Central memory CD8-positive, alpha-beta T cell (primary cell): ENCODE results near the gene SLC6A20.
A peak's percentile ranks its signal among the peaks of the same experiment; 100 is the strongest.
"Not testable (repeated sequence)": the region's sequence is repeated elsewhere in the genome, so short reads cannot be mapped to it uniquely, and the experiment has no call there.

Experiments
- ATAC-seq: fragments of 150-1000 bp; cut with Tn5 transposase; replicated peaks from 2 replicates; pipeline ENCODE4 v1.10.0; 2022; ENCODE audit warnings: mild to moderate bottlenecking, moderate FRiP score, moderate number of reproducible peaks; ENCODE audit not compliant: poor library complexity, severe bottlenecking; ENCODE audit errors: extremely low read depth
- DNase-seq, 2 donors: peaks; one replicate each; pipeline ENCODE4 v3.0.0; 2021; ENCODE audit warnings: low spot score in 2 of 2
- H3K27ac Mint-ChIP-seq: one replicate; pipeline ENCODE4 v1.8.0; 2022; ENCODE audit warnings: low read depth, mild to moderate bottlenecking, moderate library complexity, mixed read lengths
- H3K27me3 Mint-ChIP-seq: one replicate; pipeline ENCODE4 v1.8.0; 2022; ENCODE audit warnings: mixed read lengths
- H3K36me3 Mint-ChIP-seq: one replicate; pipeline ENCODE4 v1.8.0; 2022; ENCODE audit warnings: mild to moderate bottlenecking, moderate library complexity, mixed read lengths; ENCODE audit not compliant: insufficient read depth
- H3K4me1 Mint-ChIP-seq: one replicate; pipeline ENCODE4 v1.8.0; 2022; ENCODE audit warnings: mixed read lengths
- H3K4me3 Mint-ChIP-seq: one replicate; pipeline ENCODE4 v1.8.0; 2022; ENCODE audit warnings: mild to moderate bottlenecking, moderate library complexity, mixed read lengths
- H3K9me3 Mint-ChIP-seq: one replicate; pipeline ENCODE4 v1.8.0; 2022; ENCODE audit warnings: mixed read lengths

Gene SLC6A20

GRCh38 chr3:45758871-45759270 is 37.5 kb downstream of the SLC6A20 start:
- H3K4me1 Mint-ChIP-seq, result peaks cover 6% of the 10 kb centered on the region
- DNase-seq (no peak), ATAC-seq (no peak)
- H3K27ac Mint-ChIP-seq, result no peak overlapping the region
- no peaks in the 10 kb centered on the region for H3K27me3 Mint-ChIP-seq
- no peak overlapping the region for H3K4me3 Mint-ChIP-seq
- H3K36me3 Mint-ChIP-seq, result no peaks in the 10 kb centered on the region
- no peaks in the 10 kb centered on the region for H3K9me3 Mint-ChIP-seq

- DNase-seq, H3K27me3 Mint-ChIP-seq, H3K27ac Mint-ChIP-seq, H3K4me1 Mint-ChIP-seq, H3K4me3 Mint-ChIP-seq, H3K36me3 Mint-ChIP-seq, H3K9me3 Mint-ChIP-seq, ATAC-seq: not testable (repeated sequence)
Measured at GRCh38 chr3:45757141-45757540, 39.2 kb downstream of the SLC6A20 start.

- H3K36me3 Mint-ChIP-seq, result no peaks in the 10 kb centered on the region
- ATAC-seq (no peak), DNase-seq (no peak)
- no peaks in the 10 kb centered on the region for H3K27me3 Mint-ChIP-seq
- H3K9me3 Mint-ChIP-seq, result no peaks in the 10 kb centered on the region
- H3K4me1 Mint-ChIP-seq, result peaks cover under 1% of the 10 kb centered on the region
- H3K27ac Mint-ChIP-seq, result no peak overlapping the region
- no peak overlapping the region for H3K4me3 Mint-ChIP-seq
Measured at GRCh38 chr3:45756055-45756454, 40.3 kb downstream of the SLC6A20 start.

GRCh38 chr3:45754461-45754860 is 41.9 kb downstream of the SLC6A20 start:
- H3K27ac Mint-ChIP-seq, result no peak overlapping the region
- H3K9me3 Mint-ChIP-seq, result no peaks in the 10 kb centered on the region

GRCh38 chr3:45753095-45753494 is 43.2 kb downstream of the SLC6A20 start:
- Mint-ChIP-seq H3K4me3 (no peak overlapping the region), H3K27ac (no peak overlapping the region), H3K27me3 (no peaks in the 10 kb centered on the region), H3K36me3 (no peaks in the 10 kb centered on the region), H3K9me3 (no peaks in the 10 kb centered on the region), H3K4me1 (no peaks in the 10 kb centered on the region)
- ATAC-seq (no peak), DNase-seq (no peak)

More at GRCh38 chr3:45754461-45754860, 41.9 kb downstream of the SLC6A20 start:
- ATAC-seq (no peak), DNase-seq (no peak)
- Mint-ChIP-seq H3K27me3 (no peaks in the 10 kb centered on the region), H3K36me3 (no peaks in the 10 kb centered on the region), H3K4me3 (no peak overlapping the region), H3K4me1 (no peaks in the 10 kb centered on the region)

GRCh38 chr3:45751537-45752242 is 44.6 kb downstream of the SLC6A20 start:
- H3K4me1 Mint-ChIP-seq, result no peaks in the 10 kb centered on the region
- no peak for ATAC-seq
- H3K4me3 Mint-ChIP-seq, result no peak overlapping the region
- no peaks in the 10 kb centered on the region for H3K27me3 Mint-ChIP-seq
- no peak overlapping the region for H3K27ac Mint-ChIP-seq
- H3K9me3 Mint-ChIP-seq, result no peaks in the 10 kb centered on the region
- H3K36me3 Mint-ChIP-seq, result peaks cover 2% of the 10 kb centered on the region
- no peak for DNase-seq

GRCh38 chr3:45749880-45750279 is 46.5 kb downstream of the SLC6A20 start:
- H3K27me3 Mint-ChIP-seq, result no peaks in the 10 kb centered on the region
- DNase-seq (no peak), ATAC-seq (no peak)
- H3K27ac Mint-ChIP-seq, result peak overlapping the region; percentile 20
- H3K36me3 Mint-ChIP-seq, result peaks cover 9% of the 10 kb centered on the region
- no peaks in the 10 kb centered on the region for H3K9me3 Mint-ChIP-seq
- H3K4me1 Mint-ChIP-seq, result no peaks in the 10 kb centered on the region
- no peak overlapping the region for H3K4me3 Mint-ChIP-seq

- DNase-seq, H3K27ac Mint-ChIP-seq, H3K4me1 Mint-ChIP-seq, H3K27me3 Mint-ChIP-seq, H3K4me3 Mint-ChIP-seq, ATAC-seq, H3K9me3 Mint-ChIP-seq: not testable (repeated sequence)
- peaks cover 13% of the 10 kb centered on the region for H3K36me3 Mint-ChIP-seq
Measured at GRCh38 chr3:45749036-45749600, 47.2 kb downstream of the SLC6A20 start.

- no peak overlapping the region for H3K4me3 Mint-ChIP-seq
- no peak for DNase-seq
- no peaks in the 10 kb centered on the region for H3K9me3 Mint-ChIP-seq
- H3K4me1 Mint-ChIP-seq, result no peaks in the 10 kb centered on the region
- peaks cover 15% of the 10 kb centered on the region for H3K36me3 Mint-ChIP-seq
- no peaks in the 10 kb centered on the region for H3K27me3 Mint-ChIP-seq
- H3K27ac Mint-ChIP-seq, result no peak overlapping the region
- ATAC-seq, result no peak
Measured at GRCh38 chr3:45748068-45748467, 48.3 kb downstream of the SLC6A20 start.

GRCh38 chr3:45746777-45747622 is 49.3 kb downstream of the SLC6A20 start:
- Mint-ChIP-seq H3K36me3 (peaks cover 18% of the 10 kb centered on the region), H3K27ac (no peak overlapping the region), H3K9me3 (no peaks in the 10 kb centered on the region), H3K4me3 (no peak overlapping the region), H3K4me1 (peaks cover 6% of the 10 kb centered on the region), H3K27me3 (no peaks in the 10 kb centered on the region)
- DNase-seq, result no peak
- no peak for ATAC-seq

- H3K36me3 Mint-ChIP-seq, result peaks cover 20% of the 10 kb centered on the region
- no peak overlapping the region for H3K4me3 Mint-ChIP-seq
- H3K27ac Mint-ChIP-seq, result no peak overlapping the region
- ATAC-seq (no peak), DNase-seq (no peak)
- H3K9me3 Mint-ChIP-seq, result no peaks in the 10 kb centered on the region
- H3K4me1 Mint-ChIP-seq, result peaks cover 13% of the 10 kb centered on the region
- H3K27me3 Mint-ChIP-seq, result no peaks in the 10 kb centered on the region
Measured at GRCh38 chr3:45746165-45746776, 50.1 kb downstream of the SLC6A20 start.

GRCh38 chr3:45742461-45743089 is 53.8 kb downstream of the SLC6A20 start:
- no peak overlapping the region for H3K4me3 Mint-ChIP-seq
- DNase-seq, result no peak
- peaks cover 52% of the 10 kb centered on the region for H3K36me3 Mint-ChIP-seq
- H3K9me3 Mint-ChIP-seq, result no peaks in the 10 kb centered on the region
- no peak for ATAC-seq
- H3K27me3 Mint-ChIP-seq, result no peaks in the 10 kb centered on the region
- peak overlapping the region; percentile 67 for H3K27ac Mint-ChIP-seq
- peaks cover 32% of the 10 kb centered on the region for H3K4me1 Mint-ChIP-seq
